Left renal cortex interstitium (tissue), 4 donors: Measurements from ENCODE around the gene ANKRD33. TPM values are rescaled to one million over a fixed set of nuclear protein-coding genes. Genes with fewer than 3 reads are reported as not detected.

Experiments used
- DNase-seq, 4 donors: peaks; one replicate each; pipeline ENCODE4 v3.0.0-alpha.2; 2013; ENCODE audit warnings: low read depth in 4 of 4, low spot score in 2 of 4, missing footprints in 1 of 4
- polyA plus RNA-seq, 4 donors: library from polyadenylated mRNA; unstranded; fragments of 120-200 nt; gene quantifications; one replicate each; pipeline ENCODE4 v1.2.1, GENCODE V29; 2013; ENCODE audit not compliant: insufficient read length in 4 of 4

The ANKRD33 gene
- polyA plus RNA-seq, 4 donors = 0.21 to 0.48 (median 0.28) TPM

- DNase-seq = no peak
These were observed 50.0 kb downstream of the ANKRD33 start for GRCh38 chr12:51937926-51938325.

GRCh38 chr12:51938726-51939125 is 50.8 kb downstream of the ANKRD33 start:
- no peak for DNase-seq

- DNase-seq = no peak
These were observed 53.2 kb downstream of the ANKRD33 start for GRCh38 chr12:51941011-51941581.

Other genes starting within 250 kb of the ANKRD33 start
- gene FIGNL2, start 39.4 kb upstream of the ANKRD33 start, polyA plus RNA-seq = 1 to 10 TPM; 2.3 to 7.1 (median 5.2) TPM
- gene ACVRL1, start 19.4 kb downstream of the ANKRD33 start, polyA plus RNA-seq = 10 to 100 TPM; 29.8 to 41.5 (median 35.7) TPM
- gene ACVR1B, start 63.6 kb downstream of the ANKRD33 start, polyA plus RNA-seq = 10 to 100 TPM; 53.1 to 62.0 (median 55.7) TPM
- 10 to 100 TPM; 15.6 to 22.3 (median 19.4) TPM for gene TAMALIN, start 118.8 kb downstream of the ANKRD33 start, polyA plus RNA-seq
- gene NR4A1, start 163.3 kb downstream of the ANKRD33 start, polyA plus RNA-seq = 10 to 100 TPM in 3 of 4 donors, 1 to 10 TPM in 1; 8.9 to 40.7 (median 18.3) TPM
- 10 to 100 TPM; 24.8 to 31.0 (median 28.3) TPM for gene ATG101, start 181.9 kb downstream of the ANKRD33 start, polyA plus RNA-seq
- under 1 TPM; 0.27 to 0.70 (median 0.41) TPM for gene SMIM41, start 191.6 kb downstream of the ANKRD33 start, polyA plus RNA-seq